ENCODE results near the gene LRP1.

The LRP1 gene

GRCh38 chr12:57134949-57135348, 6.7 kb downstream of the LRP1 start:
- no peak for DNase-seq (ENCODE audit: low read depth)

- no peak for DNase-seq (ENCODE audit: low read depth)
Observed at GRCh38 chr12:57135527-57136326, 7.4 kb downstream of the LRP1 start.

GRCh38 chr12:57138526-57139272, 10.4 kb downstream of the LRP1 start:
- DNase-seq (ENCODE audit: low read depth) = no peak

- no peak for DNase-seq (ENCODE audit: low read depth)
Observed at GRCh38 chr12:57139796-57140649, 11.7 kb downstream of the LRP1 start.

GRCh38 chr12:57141249-57141648, 13.0 kb downstream of the LRP1 start:
- no peak for DNase-seq (ENCODE audit: low read depth)

GRCh38 chr12:57142121-57142520, 13.8 kb downstream of the LRP1 start:
- no peak for DNase-seq (ENCODE audit: low read depth)

- DNase-seq (ENCODE audit: low read depth) = no peak
Observed at GRCh38 chr12:57142727-57143126, 14.4 kb downstream of the LRP1 start.

GRCh38 chr12:57143454-57143853, 15.2 kb downstream of the LRP1 start:
- DNase-seq (ENCODE audit: low read depth) = no peak

GRCh38 chr12:57145460-57146059, 17.3 kb downstream of the LRP1 start:
- no peak for DNase-seq (ENCODE audit: low read depth)

GRCh38 chr12:57146092-57146491, 17.8 kb downstream of the LRP1 start:
- no peak for DNase-seq (ENCODE audit: low read depth)

- DNase-seq (ENCODE audit: low read depth) = no peak
Observed at GRCh38 chr12:57146961-57147944, 19.0 kb downstream of the LRP1 start, which contains the start of gene LRP1-AS. TSS of gene LRP1-AS (minus strand) at chr12:57147619.

GRCh38 chr12:57148469-57149244, 20.4 kb downstream of the LRP1 start:
- DNase-seq (ENCODE audit: low read depth) = no peak

GRCh38 chr12:57149245-57149900, 21.1 kb downstream of the LRP1 start:
- no peak for DNase-seq (ENCODE audit: low read depth)

GRCh38 chr12:57150400-57151000, 22.2 kb downstream of the LRP1 start:
- no peak for DNase-seq (ENCODE audit: low read depth)

- DNase-seq (ENCODE audit: low read depth) = no peak
Observed at GRCh38 chr12:57151741-57152630, 23.7 kb downstream of the LRP1 start.

- no peak for DNase-seq (ENCODE audit: low read depth)
Observed at GRCh38 chr12:57152639-57153038, 24.4 kb downstream of the LRP1 start.

- no peak for DNase-seq (ENCODE audit: low read depth)
Observed at GRCh38 chr12:57153415-57153997, 25.2 kb downstream of the LRP1 start.

- DNase-seq (ENCODE audit: low read depth) = no peak
Observed at GRCh38 chr12:57154076-57154475, 25.8 kb downstream of the LRP1 start.

All from non-pigmented ciliary epithelial cell (primary cell).